ENCODE results near the gene USP36. TPM values are rescaled to one million over a fixed set of nuclear protein-coding genes. Genes with fewer than 3 reads are reported as not detected.

The USP36 gene
- polyA plus RNA-seq, 3 donors: 4.4 to 30.0 (median 6.1) TPM

- Histone ChIP-seq H3K4me1 (ENCODE audit: control insufficient read depth in 1 of 2, insufficient read depth in 2 of 2, low read length in 2 of 2) (peaks cover 0 to under 1% of the 10 kb centered on the region in 2 donors), H3K9me3 (replicated peaks in 1 of 2; ENCODE audit: control insufficient read depth in 1 of 2, insufficient read depth in 1 of 2, low read length in 2 of 2) (no peaks in the 10 kb centered on the region), H3K27ac (ENCODE audit: low read depth in 1 of 2, low read length in 2 of 2) (no peak overlapping the region), H2AFZ (ENCODE audit: insufficient read depth, low read depth, low read length, poor library complexity, severe bottlenecking) (no peak overlapping the region), H3K79me2 (ENCODE audit: insufficient read depth, low read length) (no peaks in the 10 kb centered on the region), H3K27me3 (ENCODE audit: control insufficient read depth in 2 of 2, insufficient read depth in 2 of 2, low read length in 2 of 2) (no peaks in the 10 kb centered on the region), H3K4me2 (replicated peaks; ENCODE audit: extremely low read depth, low read length, poor library complexity, severe bottlenecking) (no peak overlapping the region), H3K9ac (ENCODE audit: insufficient read depth, low read length, poor library complexity, severe bottlenecking) (no peak overlapping the region), H4K20me1 (ENCODE audit: insufficient read depth, low read length) (peaks cover 18% of the 10 kb centered on the region), H3K4me3 (replicated peaks in 1 of 3; ENCODE audit: low read depth in 2 of 3, low read length in 3 of 3) (no peak overlapping the region), H3K36me3 (replicated peaks in 1 of 2; ENCODE audit: control insufficient read depth in 1 of 2, insufficient read depth in 2 of 2, low read length in 2 of 2) (peaks cover 87 to 96% of the 10 kb centered on the region in 2 donors)
- peaks cover 9% of the 10 kb centered on the region for H3K4me1 Mint-ChIP-seq
- no peak for DNase-seq
- no peak overlapping the region for H3K27ac Mint-ChIP-seq
- peaks cover 87 to 97% of the 10 kb centered on the region in 2 donors for H3K36me3 Mint-ChIP-seq
- no peak overlapping the region for H3K4me3 Mint-ChIP-seq
- no peaks in the 10 kb centered on the region for H3K27me3 Mint-ChIP-seq (ENCODE audit: low read depth in 3 of 3)
- TF ChIP-seq, protein P1, sequence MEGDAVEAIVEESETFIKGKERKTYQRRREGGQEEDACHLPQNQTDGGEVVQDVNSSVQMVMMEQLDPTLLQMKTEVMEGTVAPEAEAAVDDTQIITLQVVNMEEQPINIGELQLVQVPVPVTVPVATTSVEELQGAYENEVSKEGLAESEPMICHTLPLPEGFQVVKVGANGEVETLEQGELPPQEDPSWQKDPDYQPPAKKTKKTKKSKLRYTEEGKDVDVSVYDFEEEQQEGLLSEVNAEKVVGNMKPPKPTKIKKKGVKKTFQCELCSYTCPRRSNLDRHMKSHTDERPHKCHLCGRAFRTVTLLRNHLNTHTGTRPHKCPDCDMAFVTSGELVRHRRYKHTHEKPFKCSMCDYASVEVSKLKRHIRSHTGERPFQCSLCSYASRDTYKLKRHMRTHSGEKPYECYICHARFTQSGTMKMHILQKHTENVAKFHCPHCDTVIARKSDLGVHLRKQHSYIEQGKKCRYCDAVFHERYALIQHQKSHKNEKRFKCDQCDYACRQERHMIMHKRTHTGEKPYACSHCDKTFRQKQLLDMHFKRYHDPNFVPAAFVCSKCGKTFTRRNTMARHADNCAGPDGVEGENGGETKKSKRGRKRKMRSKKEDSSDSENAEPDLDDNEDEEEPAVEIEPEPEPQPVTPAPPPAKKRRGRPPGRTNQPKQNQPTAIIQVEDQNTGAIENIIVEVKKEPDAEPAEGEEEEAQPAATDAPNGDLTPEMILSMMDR (IDR thresholded peaks at IDR 0.05): no peak
- intact Hi-C loops (cut with micrococcal nuclease): loop anchor here in 1 of 2 donors (5.0 kb wide), 1 partner anchor 33 kb away; no protein-coding TSS in a partner anchor
- peaks cover 0 to 2% (median 0%) of the 10 kb centered on the region in 7 donors for H3K9me3 Mint-ChIP-seq
- WGBS (ENCODE audit: insufficient coverage): 97% methylated on average over 14 of the region's 18 CpGs
Observed at GRCh38 chr17:78819806-78820792, 20.5 kb downstream of the USP36 start.

DNA sequence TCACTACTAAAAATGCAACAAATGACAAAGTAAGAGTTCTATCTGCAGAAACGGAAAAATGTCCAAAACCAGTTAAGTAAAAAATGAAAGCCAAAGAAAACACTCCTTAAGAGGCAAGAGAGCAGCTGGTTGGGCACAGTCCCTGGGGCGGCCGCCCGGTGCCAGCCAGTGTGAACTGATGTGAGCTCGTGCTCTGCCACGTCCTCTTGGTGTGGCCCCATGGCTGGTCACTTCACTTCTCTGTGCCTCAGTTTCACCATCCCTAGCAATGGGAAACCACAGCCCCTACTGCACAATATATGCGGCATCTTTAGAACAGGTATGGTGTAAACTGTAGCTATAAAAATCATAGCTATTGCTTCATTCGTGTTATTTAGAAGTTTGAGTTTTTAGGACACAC is 21.2 kb downstream of the USP36 start:
- Histone ChIP-seq H3K9ac (ENCODE audit: insufficient read depth, low read length, poor library complexity, severe bottlenecking) (no peak overlapping the region), H3K27me3 (ENCODE audit: control insufficient read depth in 2 of 2, insufficient read depth in 2 of 2, low read length in 2 of 2) (no peaks in the 10 kb centered on the region), H2AFZ (ENCODE audit: insufficient read depth, low read depth, low read length, poor library complexity, severe bottlenecking) (no peak overlapping the region), H3K27ac (ENCODE audit: low read depth in 1 of 2, low read length in 2 of 2) (no peak overlapping the region), H3K9me3 (replicated peaks in 1 of 2; ENCODE audit: control insufficient read depth in 1 of 2, insufficient read depth in 1 of 2, low read length in 2 of 2) (no peaks in the 10 kb centered on the region), H3K4me3 (replicated peaks in 1 of 3; ENCODE audit: low read depth in 2 of 3, low read length in 3 of 3) (no peak overlapping the region), H3K4me2 (replicated peaks; ENCODE audit: extremely low read depth, low read length, poor library complexity, severe bottlenecking) (no peak overlapping the region), H3K4me1 (ENCODE audit: control insufficient read depth in 1 of 2, insufficient read depth in 2 of 2, low read length in 2 of 2) (no peaks in the 10 kb centered on the region), H3K36me3 (replicated peaks in 1 of 2; ENCODE audit: control insufficient read depth in 1 of 2, insufficient read depth in 2 of 2, low read length in 2 of 2) (peaks cover 90 to 96% of the 10 kb centered on the region in 2 donors), H3K79me2 (ENCODE audit: insufficient read depth, low read length) (no peaks in the 10 kb centered on the region), H4K20me1 (ENCODE audit: insufficient read depth, low read length) (peaks cover 18% of the 10 kb centered on the region)
- Mint-ChIP-seq H3K4me3 (no peak overlapping the region), H3K27me3 (ENCODE audit: low read depth in 3 of 3) (no peaks in the 10 kb centered on the region), H3K36me3 (peaks cover 86 to 97% of the 10 kb centered on the region in 2 donors), H3K27ac (peak overlapping the region in 2 of 7 donors; percentile 31 to 61), H3K9me3 (no peaks in the 10 kb centered on the region), H3K4me1 (peaks cover 8% of the 10 kb centered on the region)
- 89% methylated on average over 3 of the region's 8 CpGs for WGBS (ENCODE audit: insufficient coverage)
- no peak for DNase-seq
- intact Hi-C loops (cut with micrococcal nuclease): no loop called here
- TF ChIP-seq, protein P1 (IDR thresholded peaks at IDR 0.05): no peak

All from CD14-positive monocyte (primary cell).